Stomach (tissue), 9 donors: ENCODE measurements around the gene HDAC11. TPM values are rescaled to one million over a fixed set of nuclear protein-coding genes. Genes with fewer than 3 reads are reported as not detected.

Experiments
- DNase-seq, 2 donors: peaks; one replicate each; pipeline versions ENCODE4 v3.0.0 to v3.0.0-alpha.2; 2013 to 2019
- H3K27ac ChIP-seq, 5 donors: fragments of 200-600 bp in 4 of 5; sonication (generic) in 4 of 5; one replicate each; pipeline ENCODE4 v1.5.1; 2013 to 2019; ENCODE audit warnings: mild to moderate bottlenecking in 1 of 5, moderate library complexity in 1 of 5
- H3K27me3 ChIP-seq, 3 donors: fragments of 200-600 bp; sonication (generic); one replicate each; pipeline ENCODE4 v1.5.1; 2017 to 2019; ENCODE audit warnings: mixed run types in 1 of 3
- H3K36me3 ChIP-seq, 4 donors: fragments of 200-600 bp; sonication (generic); 1 replicate in 3 of 4; 2 replicates in 1 of 4; pipeline ENCODE4 v1.5.1; 2016 to 2019
- H3K4me1 ChIP-seq, 4 donors: fragments of 200-600 bp; sonication (generic); one replicate each; pipeline ENCODE4 v1.5.1; 2016 to 2019
- H3K4me3 ChIP-seq, 4 donors: fragments of 200-600 bp; sonication (generic) in 3 of 4; one replicate each; pipeline ENCODE4 v1.5.1; 2016 to 2019; ENCODE audit warnings: mild to moderate bottlenecking in 1 of 4
- H3K9me3 ChIP-seq, 4 donors: fragments of 200-600 bp; sonication (generic); one replicate each; pipeline ENCODE4 v1.5.1; 2016 to 2019
- EP300 ChIP-seq: sonication (generic); formaldehyde crosslinking; IDR thresholded peaks from one replicate; pipeline ENCODE4 v1.6.1; 2017; ENCODE audit warnings: antibody characterized with exemption
- POLR2A ChIP-seq, 4 donors: fragments of 450-650 bp; IDR thresholded peaks; one replicate each; pipeline ENCODE4 v1.6.1; 2016; ENCODE audit warnings: antibody characterized with exemption in 4 of 4, control low read depth in 2 of 4, mild to moderate bottlenecking in 1 of 4, moderate library complexity in 1 of 4
- POLR2AphosphoS5 ChIP-seq, 3 donors: sonication (generic); formaldehyde crosslinking; IDR thresholded peaks; one replicate each; pipeline ENCODE4 v1.6.1; 2016; ENCODE audit warnings: antibody characterized with exemption in 3 of 3
- WGBS, 5 donors: extraction: QIAGEN DNeasy Blood & Tissue Kit in 3 of 5; methylation state at CpG; one replicate each; pipeline versions ENCODE4 v1.1.5 to v1.1.7; 2013 to 2018; 5-methylcytosine and 5-hydroxymethylcytosine counted together
- intact Hi-C: fragments of 100-400 bp; cut with DNase I; formaldehyde crosslinking; loops from one replicate; pipeline ENCODE4 v1.15.1; 2023; ENCODE audit warnings: low total_unique reads
- polyA plus RNA-seq, 3 donors: library from polyadenylated mRNA; stranded (reverse); fragments of 200-250 nt; gene quantifications; one replicate each; pipeline ENCODE4 v1.2.3, GENCODE V29; 2013
- total RNA-seq, 5 donors: library from RNA; depleted of rRNA; stranded (reverse); fragments of >200 nt; gene quantifications; one replicate each; pipeline versions ENCODE4 v1.1.0 to v1.2.3, GENCODE V29; 2014 to 2016
- TF ChIP-seq, protein P1 (sequence below), 7 experiments: fragments of 450-650 bp in 4 of 7; fragments of 200-600 bp in 3 of 7; sonication (generic) in 3 of 7; IDR thresholded peaks; one replicate each; pipeline ENCODE4 v1.5.1; 2016 to 2019; ENCODE audit warnings: antibody characterized with exemption in 7 of 7, control low read depth in 2 of 7, mild to moderate bottlenecking in 1 of 7
- donor health status: healthy with polysubstance abuse.
- donor health status: Bipolar disorder and iron deficiency.
- donor health status: healthy.

The HDAC11 gene
- total and polyA plus RNA-seq, 8 donors, result 4.9 to 16.6 (median 15.4) TPM; not detected in 1

DNA sequence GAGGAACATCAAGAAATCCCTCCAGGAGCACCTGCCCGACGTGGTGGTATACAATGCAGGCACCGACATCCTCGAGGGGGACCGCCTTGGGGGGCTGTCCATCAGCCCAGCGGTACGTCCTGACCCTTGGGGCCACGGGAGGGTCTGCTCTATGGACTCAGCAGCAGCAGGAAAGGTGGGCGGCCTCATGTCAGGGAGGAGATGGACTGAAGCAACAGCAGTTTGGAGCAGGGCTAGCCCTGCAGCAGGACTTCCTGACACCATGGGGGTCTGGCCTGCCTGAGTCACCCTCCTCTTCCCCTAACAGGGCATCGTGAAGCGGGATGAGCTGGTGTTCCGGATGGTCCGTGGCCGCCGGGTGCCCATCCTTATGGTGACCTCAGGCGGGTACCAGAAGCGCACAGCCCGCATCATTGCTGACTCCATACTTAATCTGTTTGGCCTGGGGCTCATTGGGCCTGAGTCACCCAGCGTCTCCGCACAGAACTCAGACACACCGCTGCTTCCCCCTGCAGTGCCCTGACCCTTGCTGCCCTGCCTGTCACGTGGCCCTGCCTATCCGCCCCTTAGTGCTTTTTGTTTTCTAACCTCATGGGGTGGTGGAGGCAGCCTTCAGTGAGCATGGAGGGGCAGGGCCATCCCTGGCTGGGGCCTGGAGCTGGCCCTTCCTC, 24.2 kb downstream of the HDAC11 start:
- H3K36me3 ChIP-seq, result peaks cover 0 to 53% (median 28%) of the 10 kb centered on the region in 4 donors
- intact Hi-C loops, result no loop called here
- TF ChIP-seq, protein P1, sequence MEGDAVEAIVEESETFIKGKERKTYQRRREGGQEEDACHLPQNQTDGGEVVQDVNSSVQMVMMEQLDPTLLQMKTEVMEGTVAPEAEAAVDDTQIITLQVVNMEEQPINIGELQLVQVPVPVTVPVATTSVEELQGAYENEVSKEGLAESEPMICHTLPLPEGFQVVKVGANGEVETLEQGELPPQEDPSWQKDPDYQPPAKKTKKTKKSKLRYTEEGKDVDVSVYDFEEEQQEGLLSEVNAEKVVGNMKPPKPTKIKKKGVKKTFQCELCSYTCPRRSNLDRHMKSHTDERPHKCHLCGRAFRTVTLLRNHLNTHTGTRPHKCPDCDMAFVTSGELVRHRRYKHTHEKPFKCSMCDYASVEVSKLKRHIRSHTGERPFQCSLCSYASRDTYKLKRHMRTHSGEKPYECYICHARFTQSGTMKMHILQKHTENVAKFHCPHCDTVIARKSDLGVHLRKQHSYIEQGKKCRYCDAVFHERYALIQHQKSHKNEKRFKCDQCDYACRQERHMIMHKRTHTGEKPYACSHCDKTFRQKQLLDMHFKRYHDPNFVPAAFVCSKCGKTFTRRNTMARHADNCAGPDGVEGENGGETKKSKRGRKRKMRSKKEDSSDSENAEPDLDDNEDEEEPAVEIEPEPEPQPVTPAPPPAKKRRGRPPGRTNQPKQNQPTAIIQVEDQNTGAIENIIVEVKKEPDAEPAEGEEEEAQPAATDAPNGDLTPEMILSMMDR (IDR thresholded peaks at IDR 0.05), result no peak
- TF ChIP-seq POLR2A (IDR thresholded peaks at IDR 0.05) (no peak), EP300 (no peak), POLR2AphosphoS5 (IDR thresholded peaks at IDR 0.05) (no peak)
- H3K4me3 ChIP-seq, result no peak overlapping the region
- H3K27ac ChIP-seq, result no peak overlapping the region
- peaks cover 0 to 10% (median 5%) of the 10 kb centered on the region in 4 donors for H3K4me1 ChIP-seq
- 89 to 94% (median 92%) methylated on average over 16 to 23 of the region's 23 CpGs for WGBS, 5 donors
- no peak for DNase-seq
- H3K9me3 ChIP-seq, result no peaks in the 10 kb centered on the region
- no peaks in the 10 kb centered on the region for H3K27me3 ChIP-seq

DNA sequence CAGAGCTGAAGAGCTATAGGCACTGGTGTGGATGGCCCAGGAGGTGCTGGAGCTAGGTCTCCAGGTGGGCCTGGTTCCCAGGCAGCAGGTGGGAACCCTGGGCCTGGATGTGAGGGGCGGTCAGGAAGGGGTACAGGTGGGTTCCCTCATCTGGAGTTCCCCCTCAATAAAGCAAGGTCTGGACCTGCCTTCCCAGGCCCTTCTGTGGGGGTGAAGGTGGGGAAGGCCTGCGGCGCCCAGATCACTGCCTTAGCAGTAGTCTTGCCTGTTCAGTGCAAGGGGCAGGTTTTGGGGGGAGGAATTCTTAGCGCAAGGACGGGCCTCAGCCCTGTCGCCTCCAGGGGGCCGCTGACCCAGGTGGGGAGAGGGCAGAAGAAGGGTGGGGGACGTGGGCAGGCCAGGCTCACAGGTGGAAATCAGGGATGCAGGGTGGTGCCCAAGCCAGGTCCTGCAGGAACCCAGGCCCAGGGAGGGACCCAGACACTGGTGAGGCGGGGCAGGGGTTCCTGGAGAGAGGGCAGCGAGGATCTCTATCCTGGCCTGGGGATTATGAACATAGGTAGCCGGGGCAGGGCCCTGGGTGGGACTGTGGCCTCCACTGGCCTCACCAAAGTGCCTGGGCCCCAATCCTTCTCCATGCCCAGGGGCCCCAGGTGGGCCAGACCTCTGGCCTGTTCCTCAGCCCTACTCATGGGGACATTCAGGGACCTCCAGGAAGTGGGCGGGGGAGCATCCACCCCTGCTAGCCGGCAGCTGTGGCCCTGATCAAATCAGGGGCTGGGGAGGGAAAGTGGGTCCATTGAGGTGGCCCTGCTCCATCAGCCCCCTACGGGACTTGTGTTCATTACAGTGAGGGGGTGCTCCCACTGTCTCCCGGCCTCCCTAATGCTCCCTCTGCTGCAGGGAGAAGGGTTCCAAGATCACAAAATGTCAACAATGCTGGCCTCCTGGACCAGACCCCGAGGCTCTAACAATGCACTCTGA, 25.3 kb downstream of the HDAC11 start:
- Histone ChIP-seq H3K36me3 (peaks cover 0 to 50% (median 27%) of the 10 kb centered on the region in 4 donors), H3K27ac (no peak overlapping the region), H3K27me3 (no peaks in the 10 kb centered on the region), H3K4me1 (peaks cover 0 to 10% (median 5%) of the 10 kb centered on the region in 4 donors), H3K4me3 (no peak overlapping the region), H3K9me3 (no peaks in the 10 kb centered on the region)
- intact Hi-C loops, result no loop called here
- DNase-seq, result no peak
- TF ChIP-seq, protein P1 (IDR thresholded peaks at IDR 0.05), result no peak
- TF ChIP-seq EP300 (no peak), POLR2AphosphoS5 (IDR thresholded peaks at IDR 0.05) (no peak)
- 91 to 93% (median 92%) methylated on average over 6 to 16 of the region's 16 CpGs for WGBS, 5 donors

DNA sequence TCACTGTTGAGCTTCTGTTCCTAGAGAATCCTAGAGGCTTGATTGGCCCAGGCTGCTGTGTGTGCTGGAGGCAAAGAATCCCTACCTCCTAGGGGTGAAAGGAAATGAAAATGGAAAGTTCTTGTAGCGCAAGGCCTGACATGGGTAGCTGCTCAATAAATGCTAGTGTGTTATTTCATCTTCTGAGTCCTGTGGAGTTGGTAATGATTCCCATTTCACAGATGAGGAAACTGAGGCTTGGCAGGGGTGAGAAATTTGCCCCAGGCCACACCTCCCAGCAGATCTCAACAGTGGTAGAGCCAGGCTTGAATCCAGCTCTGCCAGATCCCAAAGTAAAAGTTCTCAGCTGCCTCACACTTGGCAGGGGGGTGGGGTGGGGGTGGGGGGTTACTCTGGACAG, 26.1 kb downstream of the HDAC11 start:
- 91 to 100% (median 97%) methylated on average over 1 of the region's 1 CpG for WGBS, 5 donors
- Histone ChIP-seq H3K9me3 (no peaks in the 10 kb centered on the region), H3K36me3 (peaks cover 0 to 48% (median 27%) of the 10 kb centered on the region in 4 donors), H3K4me1 (peaks cover 0 to 10% (median 5%) of the 10 kb centered on the region in 4 donors), H3K27ac (no peak overlapping the region), H3K27me3 (no peaks in the 10 kb centered on the region), H3K4me3 (no peak overlapping the region)
- no peak for DNase-seq
- intact Hi-C loops, result no loop called here
- no peak for TF ChIP-seq POLR2AphosphoS5 (IDR thresholded peaks at IDR 0.05)
- TF ChIP-seq, protein P1 (IDR thresholded peaks at IDR 0.05), result no peak
- no peak for TF ChIP-seq EP300
- no peak for TF ChIP-seq POLR2A (IDR thresholded peaks at IDR 0.05)

DNA sequence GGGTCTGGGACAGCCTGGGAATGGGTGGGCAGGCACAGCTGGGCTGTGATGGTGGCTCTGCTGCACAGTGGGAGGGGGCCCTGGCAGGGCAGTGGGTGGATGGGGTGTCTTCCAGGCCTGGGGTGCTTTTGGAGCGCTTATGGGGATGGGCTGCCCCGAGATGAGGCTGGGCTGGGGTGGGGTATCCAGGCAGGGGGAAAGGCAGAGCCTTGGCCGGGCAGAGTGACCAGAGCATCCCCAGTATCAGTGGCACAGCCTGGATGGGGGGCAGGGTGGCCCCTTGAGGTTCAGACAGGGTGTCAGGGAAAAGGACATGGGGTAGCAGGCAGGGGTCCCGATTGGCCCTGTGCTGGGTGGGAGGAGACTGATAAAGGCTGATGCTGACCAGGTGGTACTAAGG, 26.6 kb downstream of the HDAC11 start:
- Histone ChIP-seq H3K27ac (no peak overlapping the region), H3K27me3 (no peaks in the 10 kb centered on the region), H3K36me3 (peaks cover 0 to 43% (median 25%) of the 10 kb centered on the region in 4 donors), H3K4me3 (no peak overlapping the region), H3K4me1 (peaks cover 0 to 10% (median 5%) of the 10 kb centered on the region in 4 donors), H3K9me3 (no peaks in the 10 kb centered on the region)
- DNase-seq, result no peak
- 50 to 72% (median 66%) methylated on average over 3 to 4 of the region's 4 CpGs for WGBS, 5 donors
- intact Hi-C loops, result no loop called here
- TF ChIP-seq, protein P1 (IDR thresholded peaks at IDR 0.05), result no peak
- TF ChIP-seq POLR2A (IDR thresholded peaks at IDR 0.05) (no peak), EP300 (no peak), POLR2AphosphoS5 (IDR thresholded peaks at IDR 0.05) (no peak)
